ENCODE measurements around the gene DDX42. TPM values are rescaled to one million over a fixed set of nuclear protein-coding genes. Genes with fewer than 3 reads are reported as not detected.
"Not testable (repeated sequence)": the region's sequence is repeated elsewhere in the genome, so short reads cannot be mapped to it uniquely, and the experiment has no call there.

DDX42 gene
- total RNA-seq, 6 donors from 2014 or later = 76.8 to 345 (median 87.6) TPM

DNA sequence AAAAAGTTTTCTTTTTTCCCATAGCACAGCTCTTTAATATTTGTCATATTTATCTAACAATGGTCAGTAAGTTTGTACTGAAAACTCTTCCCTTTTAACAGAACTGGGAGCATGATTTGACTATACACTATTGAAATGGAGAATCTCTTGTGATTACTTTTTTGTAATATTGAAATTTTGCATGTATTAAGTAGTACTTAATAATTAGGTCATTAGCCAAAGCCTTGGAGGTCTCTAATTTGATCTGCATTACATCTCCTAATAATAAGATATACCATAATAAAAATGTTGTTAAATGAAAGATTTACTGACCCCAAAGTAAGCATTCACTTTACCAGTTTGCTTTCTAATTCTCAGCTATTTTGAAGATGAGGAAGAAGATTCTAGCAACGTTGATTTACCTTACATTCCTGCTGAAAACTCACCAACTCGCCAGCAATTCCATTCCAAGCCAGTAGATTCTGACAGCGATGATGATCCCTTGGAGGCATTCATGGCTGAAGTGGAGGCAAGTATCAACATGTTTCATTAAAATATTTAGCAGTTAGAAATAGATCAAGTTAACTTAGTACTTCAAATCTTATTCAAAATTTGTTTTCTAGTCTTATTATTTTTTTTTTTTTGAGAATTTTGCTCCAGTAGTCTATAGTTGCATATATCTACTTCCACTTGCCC, 18.2 kb downstream of the DDX42 start:
- WGBS, 2 donors = 87 to 89% methylated on average over 3 of the region's 3 CpGs
- no peaks in the 10 kb centered on the region for H3K27me3 ChIP-seq
- H3K4me1 ChIP-seq = no peaks in the 10 kb centered on the region
- H3K9me3 ChIP-seq = no peaks in the 10 kb centered on the region
- DNase-seq = no peak
- no peak for ATAC-seq (ENCODE audit: low FRiP score in 2 of 2)
- no peak overlapping the region for H3K4me3 ChIP-seq
- H3K36me3 ChIP-seq = peaks cover 61 to 100% (median 82%) of the 10 kb centered on the region in 4 donors
- H3K27ac ChIP-seq = no peak overlapping the region
- no peak for TF ChIP-seq POLR2A (IDR thresholded peaks at IDR 0.05)
- TF ChIP-seq POLR2AphosphoS5 (IDR thresholded peaks at IDR 0.05) = no peak
- TF ChIP-seq, protein P1, sequence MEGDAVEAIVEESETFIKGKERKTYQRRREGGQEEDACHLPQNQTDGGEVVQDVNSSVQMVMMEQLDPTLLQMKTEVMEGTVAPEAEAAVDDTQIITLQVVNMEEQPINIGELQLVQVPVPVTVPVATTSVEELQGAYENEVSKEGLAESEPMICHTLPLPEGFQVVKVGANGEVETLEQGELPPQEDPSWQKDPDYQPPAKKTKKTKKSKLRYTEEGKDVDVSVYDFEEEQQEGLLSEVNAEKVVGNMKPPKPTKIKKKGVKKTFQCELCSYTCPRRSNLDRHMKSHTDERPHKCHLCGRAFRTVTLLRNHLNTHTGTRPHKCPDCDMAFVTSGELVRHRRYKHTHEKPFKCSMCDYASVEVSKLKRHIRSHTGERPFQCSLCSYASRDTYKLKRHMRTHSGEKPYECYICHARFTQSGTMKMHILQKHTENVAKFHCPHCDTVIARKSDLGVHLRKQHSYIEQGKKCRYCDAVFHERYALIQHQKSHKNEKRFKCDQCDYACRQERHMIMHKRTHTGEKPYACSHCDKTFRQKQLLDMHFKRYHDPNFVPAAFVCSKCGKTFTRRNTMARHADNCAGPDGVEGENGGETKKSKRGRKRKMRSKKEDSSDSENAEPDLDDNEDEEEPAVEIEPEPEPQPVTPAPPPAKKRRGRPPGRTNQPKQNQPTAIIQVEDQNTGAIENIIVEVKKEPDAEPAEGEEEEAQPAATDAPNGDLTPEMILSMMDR (IDR thresholded peaks at IDR 0.05) = no peak
- no peak for TF ChIP-seq EP300 (IDR thresholded peaks at IDR 0.05)

DNA sequence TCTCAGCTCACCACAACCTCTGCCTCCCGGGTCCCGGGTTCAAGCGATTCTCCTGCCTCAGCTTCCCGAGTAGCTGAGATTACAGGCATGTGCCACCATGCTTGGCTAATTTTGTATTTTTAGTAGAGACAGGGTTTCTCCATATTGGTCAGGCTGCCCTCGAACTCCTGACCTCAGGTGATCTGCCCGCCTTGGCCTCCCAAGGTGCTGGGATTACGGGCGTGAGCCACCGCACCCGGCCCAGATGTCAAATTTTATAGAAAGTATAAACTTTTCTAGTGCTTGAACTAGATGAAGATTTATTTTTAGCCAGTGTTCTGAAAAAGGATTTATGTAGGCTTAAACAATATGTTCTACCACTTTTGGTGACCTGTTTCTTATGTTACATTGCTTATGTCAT, 22.4 kb downstream of the DDX42 start:
- peaks cover 56 to 100% (median 83%) of the 10 kb centered on the region in 4 donors for H3K36me3 ChIP-seq
- peak in 1 of 2 donors; percentile 25 for DNase-seq
- 94 to 95% methylated on average over 10 of the region's 10 CpGs for WGBS, 2 donors
- H3K27me3 ChIP-seq; ATAC-seq (ENCODE audit: low FRiP score in 2 of 2); H3K27ac ChIP-seq; H3K4me1 ChIP-seq; H3K4me3 ChIP-seq; H3K9me3 ChIP-seq: not testable (repeated sequence)

DNA sequence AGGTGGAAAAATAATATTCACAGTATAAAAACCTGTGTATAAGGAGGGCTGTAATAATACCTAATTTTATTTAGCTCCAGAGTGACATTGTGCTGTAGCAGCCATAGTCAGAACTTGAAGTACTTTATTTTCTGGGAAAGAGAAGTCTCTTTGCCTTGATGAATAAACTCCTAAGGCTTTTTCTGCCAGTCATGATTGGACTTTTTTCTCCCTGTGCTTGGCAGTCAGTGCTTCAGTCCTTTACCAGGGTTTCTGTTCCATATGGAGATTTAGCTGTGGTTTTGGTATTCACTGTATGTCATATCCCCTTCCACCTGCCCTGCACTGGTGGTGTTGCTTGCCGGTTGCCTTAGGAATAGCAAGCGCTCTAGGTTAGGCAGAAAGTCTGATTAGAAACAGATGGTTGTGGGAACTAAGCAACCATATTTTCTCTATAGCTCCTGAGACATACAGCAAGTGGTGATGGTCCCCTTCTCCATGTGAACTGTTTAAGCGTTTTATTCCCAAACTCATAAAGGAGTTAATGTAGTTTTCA, 24.7 kb downstream of the DDX42 start:
- Histone ChIP-seq H3K27me3 (no peaks in the 10 kb centered on the region), H3K4me1 (no peaks in the 10 kb centered on the region), H3K27ac (no peak overlapping the region), H3K36me3 (peaks cover 40 to 100% (median 92%) of the 10 kb centered on the region in 4 donors), H3K9me3 (no peaks in the 10 kb centered on the region), H3K4me3 (no peak overlapping the region)
- DNase-seq (no peak), ATAC-seq (ENCODE audit: low FRiP score in 2 of 2) (no peak)
- no peak for TF ChIP-seq POLR2A (IDR thresholded peaks at IDR 0.05)
- TF ChIP-seq, protein P1 (IDR thresholded peaks at IDR 0.05) = no peak
- no peak for TF ChIP-seq EP300 (IDR thresholded peaks at IDR 0.05)
- no peak for TF ChIP-seq POLR2AphosphoS5 (IDR thresholded peaks at IDR 0.05)
- 93 to 97% methylated on average over 3 of the region's 3 CpGs for WGBS, 2 donors

DNA sequence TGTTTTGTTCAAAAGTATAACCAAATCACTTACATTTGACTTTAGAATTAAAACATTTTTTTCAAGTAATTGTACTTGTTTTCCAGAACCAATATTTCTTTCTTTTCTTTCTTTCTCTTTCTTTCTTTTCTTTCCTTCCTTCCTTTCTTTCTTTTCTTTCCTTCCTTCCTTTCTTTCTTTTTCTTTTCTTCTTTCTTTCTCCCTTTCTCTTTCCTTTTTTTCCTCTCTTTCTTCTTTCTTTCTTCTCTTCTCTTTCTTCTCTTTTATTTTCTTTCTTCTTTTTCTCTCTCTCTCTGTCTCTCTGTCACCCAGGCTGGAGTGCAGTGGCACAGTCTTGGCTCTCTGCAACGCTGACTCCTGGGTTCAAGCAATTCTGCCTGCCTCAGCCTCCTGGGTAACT, 26.8 kb downstream of the DDX42 start:
- no peaks in the 10 kb centered on the region for H3K4me1 ChIP-seq
- ATAC-seq (ENCODE audit: low FRiP score in 2 of 2) (no peak), DNase-seq (no peak)
- no peaks in the 10 kb centered on the region for H3K27me3 ChIP-seq
- H3K4me3 ChIP-seq = no peak overlapping the region
- TF ChIP-seq EP300 (IDR thresholded peaks at IDR 0.05) (no peak), POLR2A (IDR thresholded peaks at IDR 0.05) (no peak), POLR2AphosphoS5 (IDR thresholded peaks at IDR 0.05) (no peak)
- TF ChIP-seq, protein P1 (IDR thresholded peaks at IDR 0.05) = no peak
- H3K27ac ChIP-seq = no peak overlapping the region
- WGBS, 2 donors = 82 to 93% methylated on average over 1 of the region's 1 CpG
- H3K9me3 ChIP-seq = no peaks in the 10 kb centered on the region
- H3K36me3 ChIP-seq = peaks cover 22 to 100% (median 87%) of the 10 kb centered on the region in 4 donors

DNA sequence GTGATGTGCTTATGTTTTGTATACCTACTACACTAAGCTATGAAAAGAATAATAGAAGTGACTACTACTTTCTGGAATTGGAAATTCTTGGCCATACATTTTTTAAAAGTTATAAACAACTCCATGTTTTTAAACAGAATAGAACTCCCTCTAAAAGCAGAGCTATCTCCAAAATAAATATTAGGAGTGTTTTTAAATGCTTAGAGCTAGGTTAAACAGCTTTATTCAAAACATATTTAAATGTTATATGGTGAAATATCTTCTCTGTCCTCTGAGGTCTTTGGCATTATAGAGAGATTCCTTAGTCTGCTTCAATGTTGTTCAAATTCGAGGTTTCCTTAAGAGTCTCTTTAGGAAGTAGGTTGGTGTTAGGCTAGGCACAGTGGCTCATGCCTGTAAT, 30.4 kb downstream of the DDX42 start:
- TF ChIP-seq POLR2A (IDR thresholded peaks at IDR 0.05) (no peak), POLR2AphosphoS5 (IDR thresholded peaks at IDR 0.05) (no peak), EP300 (IDR thresholded peaks at IDR 0.05) (no peak)
- TF ChIP-seq, protein P1 (IDR thresholded peaks at IDR 0.05) = no peak
- no peak overlapping the region for H3K4me3 ChIP-seq
- peaks cover 24 to 100% (median 79%) of the 10 kb centered on the region in 4 donors for H3K36me3 ChIP-seq

More for the DNA sequence above, 30.4 kb downstream of the DDX42 start:
- DNase-seq (no peak), ATAC-seq (ENCODE audit: low FRiP score in 2 of 2) (no peak)
- Histone ChIP-seq H3K4me1 (no peaks in the 10 kb centered on the region), H3K27me3 (no peaks in the 10 kb centered on the region), H3K27ac (no peak overlapping the region), H3K9me3 (no peaks in the 10 kb centered on the region)
- WGBS, 2 donors = 65 to 83% methylated on average over 1 of the region's 1 CpG

All from upper lobe of left lung (tissue), 6 donors.